ENCODE results near the gene KCNQ1OT1.
"Not testable (repeated sequence)": the region's sequence is repeated elsewhere in the genome, so short reads cannot be mapped to it uniquely, and the experiment has no call there.

Gene KCNQ1OT1

DNA sequence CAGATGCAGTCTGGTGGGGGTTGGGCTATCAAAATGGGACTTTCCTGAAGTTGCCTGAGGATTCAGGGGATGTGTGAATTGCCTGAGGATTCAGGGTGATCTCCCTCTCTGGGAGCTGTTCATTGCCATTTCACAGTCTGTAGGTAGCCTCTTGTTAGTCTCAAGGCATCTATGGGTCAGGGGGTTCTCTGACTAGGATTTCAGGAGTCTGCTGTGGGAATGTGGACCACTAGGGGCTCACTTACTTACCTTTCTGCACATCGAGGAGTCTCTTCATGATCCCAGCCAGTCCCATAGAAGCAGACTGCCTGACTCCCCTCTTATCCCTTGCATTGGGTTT lies 54.0 kb downstream of the KCNQ1OT1 start:
- no peak for DNase-seq (ENCODE audit: extremely low read depth, low read depth)
- TF ChIP-seq, protein P1, sequence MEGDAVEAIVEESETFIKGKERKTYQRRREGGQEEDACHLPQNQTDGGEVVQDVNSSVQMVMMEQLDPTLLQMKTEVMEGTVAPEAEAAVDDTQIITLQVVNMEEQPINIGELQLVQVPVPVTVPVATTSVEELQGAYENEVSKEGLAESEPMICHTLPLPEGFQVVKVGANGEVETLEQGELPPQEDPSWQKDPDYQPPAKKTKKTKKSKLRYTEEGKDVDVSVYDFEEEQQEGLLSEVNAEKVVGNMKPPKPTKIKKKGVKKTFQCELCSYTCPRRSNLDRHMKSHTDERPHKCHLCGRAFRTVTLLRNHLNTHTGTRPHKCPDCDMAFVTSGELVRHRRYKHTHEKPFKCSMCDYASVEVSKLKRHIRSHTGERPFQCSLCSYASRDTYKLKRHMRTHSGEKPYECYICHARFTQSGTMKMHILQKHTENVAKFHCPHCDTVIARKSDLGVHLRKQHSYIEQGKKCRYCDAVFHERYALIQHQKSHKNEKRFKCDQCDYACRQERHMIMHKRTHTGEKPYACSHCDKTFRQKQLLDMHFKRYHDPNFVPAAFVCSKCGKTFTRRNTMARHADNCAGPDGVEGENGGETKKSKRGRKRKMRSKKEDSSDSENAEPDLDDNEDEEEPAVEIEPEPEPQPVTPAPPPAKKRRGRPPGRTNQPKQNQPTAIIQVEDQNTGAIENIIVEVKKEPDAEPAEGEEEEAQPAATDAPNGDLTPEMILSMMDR (IDR thresholded peaks at IDR 0.05; ENCODE audit: low read depth, low read length), result no peak

DNA sequence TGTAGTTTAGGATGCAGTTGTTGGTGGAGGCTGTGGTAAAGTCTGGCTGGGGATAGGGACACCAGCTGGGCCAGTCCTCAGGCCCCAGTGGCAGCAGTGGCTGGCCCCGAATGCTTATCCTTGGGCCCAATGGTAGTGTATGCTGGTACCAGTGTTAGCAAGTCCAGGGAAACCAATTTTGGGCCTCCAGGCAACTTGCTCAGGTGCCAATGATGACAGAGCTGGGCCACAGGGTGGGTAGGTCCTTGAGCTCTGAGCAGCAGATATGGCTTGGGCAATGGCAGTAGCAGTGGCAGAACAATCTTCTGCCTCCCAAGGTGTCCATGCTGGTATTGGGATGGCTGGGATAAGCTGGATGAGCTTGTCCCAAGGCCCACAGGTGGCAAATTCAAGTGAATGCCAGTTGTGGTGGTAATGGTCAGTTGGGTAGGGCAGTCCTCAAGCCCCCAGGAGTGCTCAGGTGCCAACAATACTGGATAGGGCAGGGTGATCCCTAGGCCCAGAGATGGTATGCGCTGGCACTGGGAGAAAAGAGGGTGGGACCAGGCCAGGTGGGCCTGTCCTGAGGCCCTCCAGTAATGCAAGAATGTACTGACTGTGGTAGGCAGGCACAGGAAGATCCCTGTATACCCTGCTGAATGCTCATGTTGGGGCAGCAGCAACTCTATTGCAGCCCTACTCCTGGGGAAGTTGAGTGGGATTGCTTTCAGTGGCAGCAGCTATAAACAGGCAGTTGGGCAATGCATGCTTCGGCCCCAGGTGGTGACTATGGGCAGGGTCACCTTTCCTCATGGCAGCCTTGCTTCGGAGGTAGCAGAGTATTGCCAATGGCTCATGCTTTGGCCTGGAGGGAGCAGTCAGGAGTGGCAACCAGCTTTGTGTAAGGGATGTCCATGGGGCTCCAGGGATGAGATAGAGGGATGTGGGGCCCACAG lies 54.7 kb downstream of the KCNQ1OT1 start:
- no peak for DNase-seq (ENCODE audit: extremely low read depth, low read depth)
- TF ChIP-seq, protein P1 (IDR thresholded peaks at IDR 0.05; ENCODE audit: low read depth, low read length), result no peak

DNA sequence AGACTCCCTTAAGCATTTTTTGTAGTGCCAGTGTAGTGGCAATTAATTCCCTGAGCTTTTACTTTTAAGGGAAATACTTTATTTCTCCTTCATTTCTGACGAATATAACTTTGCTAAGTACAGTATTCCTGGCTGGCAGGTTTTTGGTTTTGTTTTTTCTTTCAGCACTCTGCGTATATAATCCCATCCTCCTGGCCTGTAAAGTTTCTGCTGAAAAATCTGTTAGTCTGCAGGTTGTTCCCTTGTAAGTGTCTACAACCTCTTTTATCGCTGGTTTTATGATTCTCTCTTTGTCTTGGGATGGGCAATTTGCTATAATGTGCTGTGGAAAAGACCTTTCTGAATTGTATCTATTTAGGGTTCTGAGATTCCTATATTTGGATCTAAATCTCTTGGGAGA lies 56.0 kb downstream of the KCNQ1OT1 start:
- TF ChIP-seq, protein P1 (IDR thresholded peaks at IDR 0.05; ENCODE audit: low read depth, low read length), result no peak

DNA sequence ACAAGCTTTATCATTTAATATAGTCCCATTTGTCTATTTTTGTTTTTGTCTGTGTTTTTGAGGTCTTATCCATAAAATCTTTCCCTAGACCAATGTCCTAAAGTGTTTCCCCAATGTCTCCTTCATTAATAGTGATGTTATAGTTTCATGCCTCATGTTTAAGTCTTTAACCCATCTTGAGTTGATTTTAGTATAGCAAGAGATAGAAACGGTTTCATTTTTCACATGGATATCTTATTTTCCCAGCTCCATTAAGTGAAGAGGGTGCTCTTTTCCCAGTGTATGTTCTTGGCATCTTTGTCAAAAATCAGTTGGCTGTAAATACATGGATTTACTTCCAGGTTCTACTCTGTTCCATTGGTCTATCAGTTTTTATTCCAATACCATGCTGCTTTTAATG lies 58.2 kb downstream of the KCNQ1OT1 start:
- TF ChIP-seq, protein P1 (IDR thresholded peaks at IDR 0.05; ENCODE audit: low read depth, low read length), result no peak

More for the DNA sequence above, 56.0 kb downstream of the KCNQ1OT1 start:
- DNase-seq (ENCODE audit: extremely low read depth, low read depth), result no peak

DNA sequence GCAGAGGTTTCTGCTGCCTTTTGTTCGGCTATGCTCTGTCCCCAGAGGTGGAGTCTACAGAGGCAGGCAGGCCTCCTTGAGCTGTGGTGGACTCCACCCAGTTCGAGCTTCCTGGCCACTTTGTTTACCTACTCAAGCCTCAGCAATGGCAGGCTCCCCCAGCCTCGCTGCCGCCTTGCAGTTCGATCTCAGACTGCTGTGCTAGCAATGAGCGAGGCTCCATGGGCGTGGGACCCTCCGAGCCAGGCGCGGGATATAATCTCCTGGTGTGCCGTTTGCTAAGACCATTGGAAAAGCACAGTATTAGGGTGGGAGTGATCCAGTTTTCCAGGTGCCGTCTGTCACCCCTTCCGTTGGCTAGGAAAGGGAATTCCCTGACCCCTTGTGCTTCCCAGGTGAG lies 60.0 kb downstream of the KCNQ1OT1 start:
- not testable (repeated sequence) for DNase-seq (ENCODE audit: extremely low read depth, low read depth)

More for the DNA sequence above, 58.2 kb downstream of the KCNQ1OT1 start:
- no peak for DNase-seq (ENCODE audit: extremely low read depth, low read depth)

DNA sequence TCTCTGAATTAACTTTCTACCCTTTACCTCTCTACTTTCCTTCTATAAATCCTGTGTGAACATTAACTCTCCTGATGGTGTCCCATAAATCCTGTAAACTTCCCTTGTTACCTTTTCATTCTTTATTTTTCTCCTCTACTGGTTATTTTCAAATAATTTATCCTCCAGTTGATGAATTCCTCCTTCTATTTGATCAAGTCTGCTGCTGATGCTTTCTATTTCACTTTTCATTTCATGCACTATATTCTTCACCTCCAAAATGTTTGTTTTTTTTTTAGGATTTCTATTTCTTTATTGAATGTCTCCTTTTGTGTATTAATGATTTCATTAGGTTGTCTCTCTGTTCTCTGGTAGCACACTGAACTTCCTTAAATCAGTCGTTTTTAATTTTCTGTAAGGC lies 68.6 kb downstream of the KCNQ1OT1 start:
- no peak for DNase-seq (ENCODE audit: extremely low read depth, low read depth)
- TF ChIP-seq, protein P1 (IDR thresholded peaks at IDR 0.05; ENCODE audit: low read depth, low read length), result no peak

DNA sequence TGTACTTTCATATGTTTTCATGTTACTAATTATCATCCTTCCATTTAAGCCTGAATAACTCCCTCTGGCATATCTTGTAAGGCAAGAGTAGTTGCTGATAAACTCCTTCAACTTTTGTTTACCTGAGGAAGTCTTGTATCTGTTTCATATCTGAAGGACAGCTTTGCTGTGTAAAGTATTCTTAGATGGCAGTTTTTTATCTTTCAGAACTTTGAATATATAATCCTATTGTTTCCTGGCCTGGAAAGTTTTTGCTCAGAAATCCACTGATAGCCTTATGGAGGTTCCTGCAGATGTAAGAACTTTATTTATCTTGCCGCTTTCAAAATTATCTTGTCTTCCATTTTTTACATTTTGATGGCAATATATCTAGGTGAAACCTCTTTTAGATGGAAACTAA lies 69.1 kb downstream of the KCNQ1OT1 start:
- DNase-seq (ENCODE audit: extremely low read depth, low read depth), result no peak
- TF ChIP-seq, protein P1 (IDR thresholded peaks at IDR 0.05; ENCODE audit: low read depth, low read length), result no peak

DNA sequence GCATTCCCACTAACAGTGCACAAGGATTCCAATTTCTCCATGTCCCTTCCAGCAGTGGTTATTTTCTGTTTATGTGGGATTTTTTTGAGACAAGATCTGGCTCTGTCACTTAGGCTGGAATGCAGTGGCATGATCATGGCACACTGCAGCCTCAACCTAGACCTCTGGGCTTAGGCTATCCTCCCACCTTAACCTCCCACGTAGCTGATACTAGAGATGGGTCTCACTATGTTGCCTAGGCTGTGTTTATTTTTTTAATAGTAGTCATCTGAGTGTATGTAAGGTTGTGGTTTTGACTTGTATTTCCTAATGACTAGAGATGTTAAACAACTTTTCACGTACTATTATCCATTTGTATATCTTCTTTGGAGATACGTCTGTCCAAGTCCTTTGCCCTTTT lies 74.6 kb downstream of the KCNQ1OT1 start:
- no peak for DNase-seq (ENCODE audit: extremely low read depth, low read depth)

More for the DNA sequence above, 74.6 kb downstream of the KCNQ1OT1 start:
- TF ChIP-seq, protein P1 (IDR thresholded peaks at IDR 0.05; ENCODE audit: low read depth, low read length), result no peak

Data from AG09319 (cell line).